ENCODE data around the gene ZNF593. TPM values are rescaled to one million over a fixed set of nuclear protein-coding genes. Genes with fewer than 3 reads are reported as not detected.
A peak's percentile ranks its signal among the peaks of the same experiment; 100 is the strongest.

ZNF593 gene
- polyA plus RNA-seq (2012; rRNA removed): 58.7 and 64.8 TPM in 2 replicates
- polyA plus RNA-seq (2012; cell fraction: cytosol; rRNA removed): 39.5 and 50.3 TPM in 2 replicates
- polyA plus RNA-seq (2012; cell fraction: nucleus; rRNA removed): 33.5 and 78.6 TPM in 2 replicates

DNA sequence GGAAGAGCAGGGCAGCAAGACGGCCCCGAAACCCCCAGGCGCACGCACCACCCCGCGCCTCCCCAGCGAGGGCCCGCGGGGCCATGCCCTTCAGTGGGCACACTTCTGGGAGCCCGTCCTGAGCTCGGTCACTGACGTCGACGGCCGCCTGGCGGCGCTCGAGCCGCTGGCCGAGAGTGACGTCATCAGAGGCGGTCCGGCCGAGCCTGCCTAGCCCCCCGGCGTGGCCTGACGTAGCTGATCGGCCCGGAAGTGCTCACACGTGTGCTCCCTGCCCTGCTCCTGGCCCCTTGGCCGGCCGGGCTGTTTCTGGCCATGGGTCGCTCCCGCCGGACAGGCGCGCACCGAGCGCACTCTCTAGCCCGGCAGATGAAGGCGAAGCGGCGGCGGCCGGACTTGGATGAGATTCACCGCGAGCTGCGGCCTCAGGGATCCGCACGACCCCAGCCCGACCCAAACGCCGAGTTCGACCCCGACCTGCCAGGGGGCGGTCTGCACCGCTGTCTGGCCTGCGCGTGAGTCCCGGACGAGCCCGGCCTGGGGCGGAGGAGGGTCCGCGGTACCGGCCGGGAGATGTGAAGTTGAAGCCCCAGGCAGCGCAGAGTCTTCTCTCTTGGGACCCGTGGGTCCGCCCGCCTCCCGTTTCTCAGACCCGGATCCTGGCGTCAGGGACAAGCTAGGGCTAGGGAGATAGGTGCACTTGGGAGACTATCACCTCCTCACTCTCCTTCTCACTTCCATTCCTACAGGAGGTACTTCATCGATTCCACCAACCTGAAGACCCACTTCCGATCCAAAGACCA is at the start of gene ZNF593:
Gene ZNF593 (plus strand): TSS at position 240 of the 803 bp plus-strand sequence. CDS start 76 bp downstream, at position 316.
- peaks cover 12% of the 10 kb centered on the region for H3F3A ChIP-seq (replicated peaks; ENCODE audit: insufficient read depth)
- peak within 1 kb of the TSS; percentile 85 to 98 for H3K4me3 ChIP-seq (ENCODE audit: low read depth in 2 of 2, low read length in 1 of 2)
- ChIA-PET POLR2A (interaction anchor here (1.1 to 1.6 kb wide), 2 partner anchors 58 to 64 kb away, joined by 3 read pairs; partner anchors contain the start of genes CEP85 and PDIK1L), CTCF (interaction anchor here (0.6 to 2.7 kb wide), 41 partner anchors 9 to 195 kb away, joined by 3 to 28 read pairs (median 4); partner anchors contain the start of genes CEP85, EXTL1 and PAFAH2)
- H3K4me2 ChIP-seq: peak within 1 kb of the TSS; percentile 95
- H3K4me1 ChIP-seq (ENCODE audit: control insufficient read depth in 1 of 2, insufficient read depth in 2 of 2, low read depth in 1 of 2, low read length in 1 of 2): peaks cover 0 to 18% of the 10 kb centered on the region in 2 experiments; a peak in 2 of 4 replicates
- H4K20me1 ChIP-seq (ENCODE audit: insufficient read depth): no peaks in the 10 kb centered on the region
- H3K9me3 ChIP-seq: no peaks in the 10 kb centered on the region
- peaks cover 17% of the 10 kb centered on the region; the same call in 1 of the 2 replicates for H3K79me2 ChIP-seq (ENCODE audit: insufficient read depth)
- no peaks in the 10 kb centered on the region for H3K9me2 ChIP-seq
- peak within 1 kb of the TSS; percentile 92 for H3K9ac ChIP-seq
- no peaks in the 10 kb centered on the region for H3K27me3 ChIP-seq (ENCODE audit: insufficient read depth)
- H2AFZ ChIP-seq (ENCODE audit: low read depth): peak within 1 kb of the TSS; percentile 86
- 18% methylated on average over 10 of the region's 76 CpGs for WGBS (ENCODE audit: low lambda C conversion rate)
- peak within 1 kb of the TSS; percentile 48 to 54; a peak in 3 of 4 replicates for H3K27ac ChIP-seq (ENCODE audit: low read depth in 2 of 2, low read length in 1 of 2)
- H3K36me3 ChIP-seq (replicated peaks in 1 of 2; ENCODE audit: control insufficient read depth in 1 of 2, insufficient read depth in 2 of 2, low read length in 1 of 2): peaks cover 0 to 2% of the 10 kb centered on the region in 2 experiments
- DNase-seq: peak; percentile 99
- TF ChIP-seq TEAD4 (IDR thresholded peaks at IDR 0.05; ENCODE audit: borderline replicate concordance, insufficient read depth) (no peak), FOXM1 (IDR thresholded peaks at IDR 0.05; ENCODE audit: low read depth) (no peak), FOSL2 (IDR thresholded peaks at IDR 0.05; ENCODE audit: borderline replicate concordance, low read depth) (peak; percentile 47; the same call in 1 of the 2 replicates), EP300 (IDR thresholded peaks at IDR 0.05; ENCODE audit: borderline replicate concordance in 1 of 2, low read depth in 1 of 2, low read length in 1 of 2) (no peak), CHD2 (IDR thresholded peaks at IDR 0.05; ENCODE audit: low read length, partially characterized antibody) (peak; percentile 60), ELF1 (IDR thresholded peaks at IDR 0.05) (peak; percentile 82), JUND (IDR thresholded peaks at IDR 0.05) (no peak; the same call in 1 of the 2 replicates), EZH2phosphoT487 (IDR thresholded peaks at IDR 0.05; ENCODE audit: borderline replicate concordance, low read depth) (no peak), MXI1 (IDR thresholded peaks at IDR 0.05; ENCODE audit: low read depth, low read length) (peak; percentile 99), RXRA (IDR thresholded peaks at IDR 0.05; ENCODE audit: borderline replicate concordance, low read depth) (no peak), POLR2AphosphoS5 (IDR thresholded peaks at IDR 0.05; ENCODE audit: low read depth, low read length) (peak; percentile 83), GABPA (IDR thresholded peaks at IDR 0.05; ENCODE audit: low read depth) (peak; percentile 77), MEF2A (IDR thresholded peaks at IDR 0.05; ENCODE audit: borderline replicate concordance, low read depth) (no peak), YY1 (IDR thresholded peaks at IDR 0.05; ENCODE audit: low read depth) (no peak), TCF12 (IDR thresholded peaks at IDR 0.05) (no peak), SIN3A (IDR thresholded peaks at IDR 0.05; ENCODE audit: borderline replicate concordance, low read depth, low read length) (peak; percentile 96; the same call in 1 of the 2 replicates), RFX5 (IDR thresholded peaks at IDR 0.05; ENCODE audit: low read length) (0 out of 2 replicates have a peak, but pooled peaks have one; percentile 54), RAD21 (IDR thresholded peaks at IDR 0.05; ENCODE audit: low read length) (peak; percentile 47; the same call in 1 of the 2 replicates), NFIC (IDR thresholded peaks at IDR 0.05; ENCODE audit: borderline replicate concordance) (no peak), FOXJ3 (CRISPR knock-in tag; IDR thresholded peaks at IDR 0.05) (no peak), TAF1 (IDR thresholded peaks at IDR 0.05; ENCODE audit: borderline replicate concordance, low read depth, low read length) (peak; percentile 60; the same call in 1 of the 2 replicates), RCOR1 (IDR thresholded peaks at IDR 0.05; ENCODE audit: low read length) (no peak)
- TF ChIP-seq, protein P1, sequence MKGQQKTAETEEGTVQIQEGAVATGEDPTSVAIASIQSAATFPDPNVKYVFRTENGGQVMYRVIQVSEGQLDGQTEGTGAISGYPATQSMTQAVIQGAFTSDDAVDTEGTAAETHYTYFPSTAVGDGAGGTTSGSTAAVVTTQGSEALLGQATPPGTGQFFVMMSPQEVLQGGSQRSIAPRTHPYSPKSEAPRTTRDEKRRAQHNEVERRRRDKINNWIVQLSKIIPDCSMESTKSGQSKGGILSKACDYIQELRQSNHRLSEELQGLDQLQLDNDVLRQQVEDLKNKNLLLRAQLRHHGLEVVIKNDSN (IDR thresholded peaks at IDR 0.05; ENCODE audit: borderline replicate concordance, low read depth): 0 out of 2 replicates have a peak, but pooled peaks have one; percentile 43
- TF ChIP-seq, protein P2, sequence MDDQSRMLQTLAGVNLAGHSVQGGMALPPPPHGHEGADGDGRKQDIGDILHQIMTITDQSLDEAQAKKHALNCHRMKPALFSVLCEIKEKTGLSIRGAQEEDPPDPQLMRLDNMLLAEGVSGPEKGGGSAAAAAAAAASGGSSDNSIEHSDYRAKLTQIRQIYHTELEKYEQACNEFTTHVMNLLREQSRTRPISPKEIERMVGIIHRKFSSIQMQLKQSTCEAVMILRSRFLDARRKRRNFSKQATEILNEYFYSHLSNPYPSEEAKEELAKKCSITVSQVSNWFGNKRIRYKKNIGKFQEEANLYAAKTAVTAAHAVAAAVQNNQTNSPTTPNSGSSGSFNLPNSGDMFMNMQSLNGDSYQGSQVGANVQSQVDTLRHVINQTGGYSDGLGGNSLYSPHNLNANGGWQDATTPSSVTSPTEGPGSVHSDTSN (IDR thresholded peaks at IDR 0.05): no peak
- TF ChIP-seq, protein P3, sequence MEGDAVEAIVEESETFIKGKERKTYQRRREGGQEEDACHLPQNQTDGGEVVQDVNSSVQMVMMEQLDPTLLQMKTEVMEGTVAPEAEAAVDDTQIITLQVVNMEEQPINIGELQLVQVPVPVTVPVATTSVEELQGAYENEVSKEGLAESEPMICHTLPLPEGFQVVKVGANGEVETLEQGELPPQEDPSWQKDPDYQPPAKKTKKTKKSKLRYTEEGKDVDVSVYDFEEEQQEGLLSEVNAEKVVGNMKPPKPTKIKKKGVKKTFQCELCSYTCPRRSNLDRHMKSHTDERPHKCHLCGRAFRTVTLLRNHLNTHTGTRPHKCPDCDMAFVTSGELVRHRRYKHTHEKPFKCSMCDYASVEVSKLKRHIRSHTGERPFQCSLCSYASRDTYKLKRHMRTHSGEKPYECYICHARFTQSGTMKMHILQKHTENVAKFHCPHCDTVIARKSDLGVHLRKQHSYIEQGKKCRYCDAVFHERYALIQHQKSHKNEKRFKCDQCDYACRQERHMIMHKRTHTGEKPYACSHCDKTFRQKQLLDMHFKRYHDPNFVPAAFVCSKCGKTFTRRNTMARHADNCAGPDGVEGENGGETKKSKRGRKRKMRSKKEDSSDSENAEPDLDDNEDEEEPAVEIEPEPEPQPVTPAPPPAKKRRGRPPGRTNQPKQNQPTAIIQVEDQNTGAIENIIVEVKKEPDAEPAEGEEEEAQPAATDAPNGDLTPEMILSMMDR (IDR thresholded peaks at IDR 0.05): peak; percentile 78
- TF ChIP-seq, protein P4, sequence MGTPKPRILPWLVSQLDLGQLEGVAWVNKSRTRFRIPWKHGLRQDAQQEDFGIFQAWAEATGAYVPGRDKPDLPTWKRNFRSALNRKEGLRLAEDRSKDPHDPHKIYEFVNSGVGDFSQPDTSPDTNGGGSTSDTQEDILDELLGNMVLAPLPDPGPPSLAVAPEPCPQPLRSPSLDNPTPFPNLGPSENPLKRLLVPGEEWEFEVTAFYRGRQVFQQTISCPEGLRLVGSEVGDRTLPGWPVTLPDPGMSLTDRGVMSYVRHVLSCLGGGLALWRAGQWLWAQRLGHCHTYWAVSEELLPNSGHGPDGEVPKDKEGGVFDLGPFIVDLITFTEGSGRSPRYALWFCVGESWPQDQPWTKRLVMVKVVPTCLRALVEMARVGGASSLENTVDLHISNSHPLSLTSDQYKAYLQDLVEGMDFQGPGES (IDR thresholded peaks at IDR 0.05; ENCODE audit: low read depth, low read length): no peak
- TF ChIP-seq, protein P5, sequence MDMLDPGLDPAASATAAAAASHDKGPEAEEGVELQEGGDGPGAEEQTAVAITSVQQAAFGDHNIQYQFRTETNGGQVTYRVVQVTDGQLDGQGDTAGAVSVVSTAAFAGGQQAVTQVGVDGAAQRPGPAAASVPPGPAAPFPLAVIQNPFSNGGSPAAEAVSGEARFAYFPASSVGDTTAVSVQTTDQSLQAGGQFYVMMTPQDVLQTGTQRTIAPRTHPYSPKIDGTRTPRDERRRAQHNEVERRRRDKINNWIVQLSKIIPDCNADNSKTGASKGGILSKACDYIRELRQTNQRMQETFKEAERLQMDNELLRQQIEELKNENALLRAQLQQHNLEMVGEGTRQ (IDR thresholded peaks at IDR 0.05; ENCODE audit: borderline replicate concordance, low read depth, low read length): no peak

All from SK-N-SH (cell line).